Measurements from ENCODE around the gene SIGLECL1. TPM values are rescaled to one million over a fixed set of nuclear protein-coding genes. Genes with fewer than 3 reads are reported as not detected.

SIGLECL1 gene
- total RNA-seq, 2 donors from 2014 or later, result not detected

GRCh38 chr19:51256155-51256625, 5.3 kb downstream of the SIGLECL1 start:
- Histone ChIP-seq H3K27me3 (no peaks in the 10 kb centered on the region), H3K36me3 (replicated peaks in 1 of 2; ENCODE audit: insufficient read depth in 1 of 2, low read depth in 2 of 2) (no peaks in the 10 kb centered on the region), H3K4me3 (no peak overlapping the region), H3K27ac (no peak overlapping the region), H3K4me1 (no peaks in the 10 kb centered on the region), H3K9me3 (no peaks in the 10 kb centered on the region)
- WGBS, 2 donors, result 32 to 45% methylated on average over 2 of the region's 2 CpGs
- intact Hi-C loops (cut with DNase I), result no loop called here
- DNase-seq (no peak), ATAC-seq (no peak)
- TF ChIP-seq CTCF (IDR thresholded peaks at IDR 0.05), result no peak
- no peak for TF ChIP-seq POLR2A (IDR thresholded peaks at IDR 0.05)

- H3K27me3 ChIP-seq, result no peaks in the 10 kb centered on the region
- intact Hi-C loops (cut with DNase I), result no loop called here
- WGBS, 2 donors, result 50% methylated on average over 2 of the region's 2 CpGs
Measured at GRCh38 chr19:51257471-51257870, 6.6 kb downstream of the SIGLECL1 start.

GRCh38 chr19:51258165-51259160, 7.6 kb downstream of the SIGLECL1 start:
- H3K9me3 ChIP-seq, result no peaks in the 10 kb centered on the region
- H3K27me3 ChIP-seq, result no peaks in the 10 kb centered on the region
- no peak for ATAC-seq
- TF ChIP-seq CTCF (IDR thresholded peaks at IDR 0.05), result no peak
- no peak for TF ChIP-seq POLR2A (IDR thresholded peaks at IDR 0.05)
- intact Hi-C loops (cut with DNase I), result no loop called here
- no peaks in the 10 kb centered on the region for H3K36me3 ChIP-seq (replicated peaks in 1 of 2; ENCODE audit: insufficient read depth in 1 of 2, low read depth in 2 of 2)
- no peaks in the 10 kb centered on the region for H3K4me1 ChIP-seq
- no peak overlapping the region for H3K4me3 ChIP-seq
- no peak overlapping the region for H3K27ac ChIP-seq
- WGBS, 2 donors, result 40 to 48% methylated on average over 6 of the region's 6 CpGs
- no peak for DNase-seq

More at GRCh38 chr19:51257471-51257870, 6.6 kb downstream of the SIGLECL1 start:
- ATAC-seq, result no peak
- no peak overlapping the region for H3K27ac ChIP-seq
- no peaks in the 10 kb centered on the region for H3K9me3 ChIP-seq
- H3K4me3 ChIP-seq, result no peak overlapping the region
- no peak for DNase-seq
- H3K36me3 ChIP-seq (replicated peaks in 1 of 2; ENCODE audit: insufficient read depth in 1 of 2, low read depth in 2 of 2), result no peaks in the 10 kb centered on the region
- H3K4me1 ChIP-seq, result no peaks in the 10 kb centered on the region
- TF ChIP-seq CTCF (IDR thresholded peaks at IDR 0.05), result no peak
- TF ChIP-seq POLR2A (IDR thresholded peaks at IDR 0.05), result no peak

GRCh38 chr19:51259348-51260245, 8.7 kb downstream of the SIGLECL1 start:
- no peak overlapping the region for H3K4me3 ChIP-seq
- no peaks in the 10 kb centered on the region for H3K9me3 ChIP-seq
- ATAC-seq (no peak), DNase-seq (peak in 3 of 4 donors; percentile 16 to 30 (median 17))
- intact Hi-C loops (cut with DNase I), result no loop called here
- TF ChIP-seq POLR2A (IDR thresholded peaks at IDR 0.05), result no peak
- TF ChIP-seq CTCF (IDR thresholded peaks at IDR 0.05), result peak in 6 of 7 experiments; percentile 36 to 61 (median 45)
- no peak overlapping the region for H3K27ac ChIP-seq
- no peaks in the 10 kb centered on the region for H3K36me3 ChIP-seq (replicated peaks in 1 of 2; ENCODE audit: insufficient read depth in 1 of 2, low read depth in 2 of 2)
- 14 to 16% methylated on average over 5 of the region's 5 CpGs for WGBS, 2 donors
- H3K27me3 ChIP-seq, result no peaks in the 10 kb centered on the region
- H3K4me1 ChIP-seq, result no peaks in the 10 kb centered on the region

Data from body of pancreas (tissue), 4 donors.